HG02884 (cell line): Measurements from ENCODE around the gene CHRNA3.
A peak's percentile ranks its signal among the peaks of the same experiment; 100 is the strongest.
"Not testable (repeated sequence)": the region's sequence is repeated elsewhere in the genome, so short reads cannot be mapped to it uniquely, and the experiment has no call there.

ENCODE experiments used
- ATAC-seq: cut with Tn5 transposase; IDR thresholded peaks from one replicate; pipeline ENCODE4 v1.9.1; 2021; ENCODE audit warnings: mild to moderate bottlenecking, moderate library complexity; ENCODE audit not compliant: unreplicated experiment

Gene CHRNA3

DNA sequence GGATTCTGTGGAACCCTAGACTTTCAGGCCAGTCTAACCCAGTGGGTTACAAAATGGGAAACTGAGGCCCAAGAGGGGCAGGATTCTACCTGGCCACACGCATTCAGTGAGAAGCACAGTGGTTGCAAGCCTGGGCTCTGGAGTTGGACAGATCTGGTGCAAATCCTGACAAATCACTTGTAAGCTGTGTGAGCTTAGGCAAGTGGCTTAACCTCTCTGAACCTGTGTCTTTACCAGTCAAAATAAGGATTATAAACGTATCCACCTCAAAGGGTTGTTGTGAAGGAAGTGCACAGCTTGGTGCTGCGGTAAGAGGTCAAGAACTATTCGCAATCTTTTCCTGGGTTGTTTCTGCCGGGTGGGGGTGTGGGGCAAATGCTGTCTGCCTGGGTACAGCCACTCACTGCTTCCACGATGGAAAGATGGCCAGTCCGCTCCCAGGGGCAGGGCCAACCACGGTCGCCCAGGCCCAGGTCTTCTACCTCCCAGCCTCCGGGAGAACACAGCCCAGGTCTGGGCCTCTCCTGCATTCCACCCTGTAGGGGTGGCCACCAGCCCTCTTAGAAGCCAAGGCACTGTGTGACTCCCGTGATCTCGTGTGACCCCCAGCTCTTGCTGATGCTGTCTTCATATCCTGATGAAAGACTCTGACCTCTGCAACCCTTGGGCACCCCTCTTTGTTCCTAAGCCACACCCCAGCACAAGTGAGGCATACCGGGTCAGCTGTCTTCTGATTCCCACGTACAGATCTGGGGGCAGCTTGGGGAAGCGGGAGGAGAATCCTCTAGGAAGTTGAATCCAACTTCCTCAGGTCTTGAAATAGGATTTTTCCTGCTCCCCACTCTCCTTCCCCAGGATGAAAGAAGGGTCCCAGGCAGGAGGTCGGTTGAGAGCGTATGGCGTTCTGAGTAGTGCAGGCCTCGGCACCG, 1.5 kb downstream of the CHRNA3 start:
- ATAC-seq, result no peak

DNA sequence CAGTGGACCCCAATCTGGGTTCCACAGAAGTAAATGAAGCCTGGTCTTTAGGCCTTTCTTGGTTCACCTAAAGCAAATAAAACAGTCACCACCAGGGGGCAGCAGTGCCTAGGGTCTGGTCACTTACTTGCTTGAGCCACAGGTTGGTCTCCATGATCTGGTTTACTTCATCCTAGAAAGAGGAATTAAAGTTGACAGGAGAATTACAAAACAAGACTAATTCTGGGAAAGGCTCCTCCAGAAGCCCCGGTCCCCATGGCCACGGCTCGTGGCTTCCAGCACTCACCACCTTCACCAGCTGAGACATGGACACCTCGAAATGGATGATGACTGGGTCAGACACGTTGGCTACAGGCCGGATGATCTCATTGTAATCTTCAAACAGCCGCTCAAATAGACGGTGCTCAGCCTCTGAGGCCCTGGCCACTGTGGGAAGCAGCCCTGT, 2.3 kb downstream of the CHRNA3 start:
- ATAC-seq, result no peak

GRCh38 chr15:78618064-78618463, 2.7 kb downstream of the CHRNA3 start:
- ATAC-seq, result no peak

GRCh38 chr15:78617516-78617915, 3.3 kb downstream of the CHRNA3 start:
- ATAC-seq, result no peak

GRCh38 chr15:78617076-78617475, 3.7 kb downstream of the CHRNA3 start:
- ATAC-seq, result no peak

DNA sequence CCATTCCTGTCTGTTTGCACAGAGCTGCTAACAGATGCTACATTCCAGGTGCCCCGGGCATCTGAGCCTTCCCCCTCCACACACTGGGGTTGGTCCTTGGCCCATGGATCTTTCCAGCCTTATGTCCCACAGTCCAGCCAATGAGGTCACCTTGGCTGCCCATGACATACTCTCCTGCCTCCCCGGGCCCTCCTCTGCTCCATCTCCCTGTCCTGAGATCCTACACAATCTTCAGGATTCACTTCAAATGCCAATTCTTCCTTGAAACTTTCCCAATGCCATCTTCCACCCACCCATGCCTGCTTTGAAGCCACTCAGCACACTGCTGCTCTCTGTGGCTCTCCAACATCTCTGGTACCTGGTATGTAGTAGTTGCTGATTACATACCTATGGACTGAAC, 4.3 kb downstream of the CHRNA3 start:
- ATAC-seq, result no peak

- no peak for ATAC-seq
Observed at GRCh38 chr15:78615151-78615589, 5.6 kb downstream of the CHRNA3 start.

DNA sequence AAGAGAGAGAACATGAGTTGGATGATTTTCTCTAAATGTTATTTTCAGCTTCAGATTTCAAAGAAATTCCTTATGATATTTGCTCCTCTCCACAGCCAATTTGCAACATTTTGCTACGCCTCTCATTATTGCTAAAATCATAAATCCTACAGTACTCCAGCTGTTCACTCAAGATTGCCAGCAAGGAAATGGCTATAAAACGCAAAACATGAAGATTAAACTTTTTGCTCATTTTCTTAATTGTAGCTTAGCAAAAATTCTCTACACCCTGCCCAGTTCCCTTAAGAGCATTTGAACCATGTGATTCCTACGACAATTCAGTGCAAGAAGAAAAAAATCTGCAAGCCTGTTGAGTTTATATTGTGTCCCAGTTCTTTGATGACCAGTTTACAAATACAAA, 6.8 kb downstream of the CHRNA3 start:
- no peak for ATAC-seq

GRCh38 chr15:78609551-78609950, 11.2 kb downstream of the CHRNA3 start:
- ATAC-seq, result not testable (repeated sequence)

GRCh38 chr15:78605680-78606079, 15.1 kb downstream of the CHRNA3 start:
- ATAC-seq, result no peak

DNA sequence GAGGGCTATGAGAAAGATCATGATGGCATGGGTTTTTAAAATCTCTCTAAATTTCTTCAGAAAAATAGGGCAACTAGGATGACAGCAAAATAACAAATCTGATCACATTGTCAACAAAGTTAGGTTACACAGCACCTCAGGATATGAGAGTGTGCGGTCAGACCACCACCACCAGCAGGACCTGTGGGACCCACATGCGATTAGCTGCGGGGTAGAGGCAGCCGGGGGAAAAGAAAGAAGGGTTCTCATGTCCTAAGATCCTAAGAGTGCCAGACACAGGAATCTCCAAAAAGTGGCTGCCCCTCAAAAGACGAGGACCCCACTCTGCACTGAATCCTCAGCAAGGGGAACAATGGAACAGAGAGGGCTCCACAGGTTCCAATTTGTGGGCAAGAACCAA, 15.6 kb downstream of the CHRNA3 start:
- no peak for ATAC-seq

DNA sequence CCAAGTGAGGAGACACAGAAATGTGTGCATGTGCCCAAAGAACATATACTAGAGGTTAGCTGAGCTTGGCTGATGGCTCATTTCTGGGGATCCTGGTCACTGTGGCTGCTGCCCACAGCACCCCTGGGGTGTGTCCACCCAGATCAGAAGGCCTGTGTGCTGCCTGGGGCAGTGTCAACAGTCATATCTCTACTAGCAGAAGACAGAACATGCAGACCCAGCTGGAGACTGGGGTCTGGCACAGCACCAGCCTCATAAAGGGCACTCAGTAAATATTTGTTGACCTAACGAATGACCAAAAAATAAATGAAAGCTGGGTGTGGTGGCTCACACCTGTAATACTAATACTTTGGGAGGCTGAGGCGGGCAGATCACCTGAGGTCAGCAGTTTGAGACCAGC, 16.4 kb downstream of the CHRNA3 start:
- no peak for ATAC-seq

DNA sequence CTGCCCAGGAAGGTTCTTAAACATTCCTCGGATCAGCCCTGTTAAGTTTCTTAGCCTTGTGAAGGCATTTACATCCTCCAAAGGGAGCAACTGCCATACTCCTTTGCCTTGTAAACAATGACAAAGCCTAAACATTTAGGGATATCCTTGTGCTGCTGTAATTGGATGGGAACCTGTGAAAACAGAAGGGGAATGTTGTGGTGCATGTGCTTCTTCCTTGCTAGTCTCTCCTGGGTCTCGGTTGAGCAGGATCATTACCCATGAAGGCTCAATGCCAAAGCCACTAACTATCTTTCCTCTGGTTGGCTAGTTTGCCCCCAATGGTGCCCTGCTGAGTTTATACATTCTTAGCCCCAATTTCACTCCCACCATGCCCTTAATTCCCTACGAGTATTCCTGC, 17.3 kb downstream of the CHRNA3 start:
- no peak for ATAC-seq

DNA sequence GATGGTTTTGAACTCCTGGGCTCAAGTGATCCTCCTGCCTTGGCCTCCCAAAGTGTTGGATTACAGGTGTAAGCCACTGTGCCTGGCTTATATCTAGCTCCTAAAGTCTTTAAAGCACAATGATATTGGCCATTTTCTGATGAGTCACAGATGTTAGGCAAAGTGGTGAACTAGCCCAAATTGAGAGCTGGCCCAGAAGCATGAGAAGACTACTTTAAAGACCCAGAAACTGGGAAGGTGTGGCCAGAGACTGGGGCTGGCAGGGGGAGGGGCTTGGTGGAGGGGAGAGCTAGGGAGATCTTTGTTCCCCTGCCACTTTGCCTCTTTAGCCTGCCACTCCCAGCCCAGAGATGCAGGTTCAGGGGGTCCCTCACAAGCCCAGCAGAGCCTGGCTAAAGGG, 21.6 kb downstream of the CHRNA3 start:
- ATAC-seq, result no peak

DNA sequence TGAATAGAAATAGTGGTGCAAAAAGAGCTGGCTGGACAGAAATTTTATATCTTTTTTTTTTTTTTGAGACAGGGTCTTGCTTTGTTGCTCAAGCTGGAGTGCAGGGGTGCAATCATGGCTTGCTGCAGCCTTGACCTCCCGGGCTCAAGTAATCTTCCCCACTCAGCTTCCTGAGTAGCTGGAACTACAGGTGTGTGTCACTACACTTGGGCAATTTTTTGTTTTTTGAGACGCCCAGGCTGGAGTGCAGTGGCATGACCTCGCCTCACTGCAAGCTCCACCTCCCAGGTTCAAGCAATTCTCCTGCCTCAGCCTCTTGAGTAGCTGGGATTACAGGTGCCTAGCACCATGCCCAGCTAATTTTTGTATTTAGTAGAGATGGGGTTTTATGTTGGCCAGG, 22.4 kb downstream of the CHRNA3 start:
- ATAC-seq, result no peak

- ATAC-seq, result no peak
Observed at GRCh38 chr15:78597583-78597982, 23.2 kb downstream of the CHRNA3 start.

GRCh38 chr15:78574944-78575343, 45.9 kb downstream of the CHRNA3 start:
- no peak for ATAC-seq

DNA sequence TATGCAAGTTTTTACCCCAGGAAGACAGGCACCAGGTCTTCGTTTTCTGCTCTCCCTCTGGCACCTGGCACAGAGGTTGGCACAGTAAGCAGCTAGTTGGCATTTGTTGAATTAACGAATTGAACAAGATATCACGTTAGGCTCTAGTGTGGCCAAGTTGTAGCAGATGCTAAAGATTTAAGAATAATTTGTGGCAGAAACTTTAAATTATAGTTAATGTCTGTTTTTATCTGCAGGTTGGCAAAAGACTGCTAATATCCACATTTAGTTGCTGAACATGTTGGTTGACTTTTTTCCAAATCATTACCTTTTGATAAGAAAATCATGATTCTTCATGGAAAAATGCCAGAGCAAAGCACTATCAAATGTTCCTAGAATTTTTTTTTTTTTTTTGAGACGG, 47.4 kb downstream of the CHRNA3 start:
- no peak for ATAC-seq

GRCh38 chr15:78571382-78571781, 49.4 kb downstream of the CHRNA3 start:
- ATAC-seq, result no peak

DNA sequence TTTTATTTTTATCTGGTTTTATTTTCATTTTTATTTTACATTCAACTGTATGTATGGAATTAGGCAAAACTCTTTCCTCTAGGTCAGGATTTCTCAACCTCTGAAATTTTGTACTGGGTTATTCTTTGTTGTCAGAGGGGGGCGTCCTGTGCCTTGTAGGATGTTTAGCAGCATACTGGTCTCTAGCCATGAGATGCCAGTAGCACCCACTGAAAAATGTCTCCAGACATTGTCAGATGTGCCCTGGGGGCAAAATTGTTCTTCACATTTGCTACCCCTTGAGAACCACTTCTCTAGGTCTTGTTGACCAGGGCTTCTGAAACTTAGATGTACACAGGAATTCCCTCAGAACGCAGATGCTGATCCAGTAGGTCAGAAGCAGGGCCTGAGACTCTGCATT, 50.1 kb downstream of the CHRNA3 start:
- no peak for ATAC-seq

DNA sequence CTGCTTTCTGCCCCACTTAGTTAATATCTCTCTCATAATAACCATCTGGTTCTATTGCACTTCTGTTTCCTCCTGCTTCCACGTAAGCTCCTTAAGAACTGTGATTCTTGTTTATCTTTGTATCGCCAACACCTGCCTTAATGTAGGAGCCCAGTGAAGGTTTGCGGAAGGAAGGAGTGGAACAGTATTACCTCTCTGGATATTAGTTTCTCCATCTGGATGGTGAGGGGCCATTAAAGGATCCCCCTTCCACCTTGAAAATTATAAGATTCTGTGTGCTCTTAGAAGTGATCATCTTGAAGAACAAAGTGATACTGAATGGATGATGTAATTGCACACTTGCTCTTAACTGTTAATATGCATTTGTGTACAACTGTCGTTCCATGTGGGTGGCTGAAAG, 53.3 kb downstream of the CHRNA3 start:
- no peak for ATAC-seq

DNA sequence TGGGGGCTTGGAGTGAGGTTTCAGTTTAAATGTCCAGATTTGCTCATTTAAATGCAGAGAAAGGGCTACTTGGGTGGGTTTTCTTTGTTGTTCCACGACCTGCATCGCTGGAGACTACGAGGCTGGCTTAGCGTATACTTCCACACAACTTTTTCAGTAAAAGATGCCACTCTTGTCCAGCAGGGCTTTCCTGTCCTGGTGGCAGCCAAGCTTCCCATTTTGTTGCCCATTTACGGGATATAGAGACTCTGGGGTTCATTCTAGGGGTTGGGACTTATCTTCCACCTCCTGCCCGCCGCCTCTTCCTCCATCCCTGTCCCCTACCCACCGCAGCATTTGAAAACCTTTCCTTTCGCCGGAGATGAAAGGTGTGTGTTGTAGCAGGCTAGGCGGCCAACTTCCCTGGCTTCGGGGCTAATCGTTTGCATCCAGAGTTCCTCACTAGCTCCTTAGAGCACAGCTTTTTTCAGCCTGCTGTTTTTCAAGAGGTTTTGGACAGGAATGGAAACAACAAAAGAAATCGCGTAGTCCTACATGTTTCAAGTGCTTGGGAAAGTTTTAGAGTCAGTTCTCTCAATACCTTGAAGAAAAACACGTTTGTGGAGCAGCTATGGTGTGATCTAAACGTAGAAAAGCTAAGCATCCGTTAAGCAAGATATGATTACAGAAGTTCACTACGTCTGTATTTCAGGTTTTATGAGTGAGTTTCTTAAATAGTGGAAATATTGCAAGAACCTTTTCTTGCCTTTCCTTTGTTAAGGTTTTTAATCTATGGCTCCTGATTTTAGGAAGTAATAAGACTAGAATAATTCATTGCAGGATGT, 54.6 kb downstream of the CHRNA3 start:
- peak; percentile 21 for ATAC-seq
